H9 (cell line): Measurements from ENCODE around the gene MRPS33. TPM values are rescaled to one million over a fixed set of nuclear protein-coding genes. Genes with fewer than 3 reads are reported as not detected.

Experiments
- DNase-seq: peaks from one replicate; pipeline ENCODE4 v3.0.0-alpha.2; 2017
- H2AFZ ChIP-seq: one replicate; pipeline ENCODE4 v1.6.1; 2013; ENCODE audit warnings: mild to moderate bottlenecking, low read length, control low read depth, moderate library complexity
- H2AK5ac ChIP-seq: 2 replicates; pipeline ENCODE4 v1.6.1; 2013; ENCODE audit warnings: low read length, control low read depth, mixed read lengths; ENCODE audit not compliant: insufficient read length
- H2BK120ac ChIP-seq: one replicate; pipeline ENCODE4 v1.6.1; 2013; ENCODE audit warnings: low read depth, mild to moderate bottlenecking, low read length, control low read depth, inconsistent platforms; ENCODE audit not compliant: poor library complexity, severe bottlenecking
- H2BK12ac ChIP-seq: 2 replicates; pipeline ENCODE4 v1.6.1; 2013; ENCODE audit warnings: low read length, control low read depth, mixed read lengths, low read depth; ENCODE audit not compliant: insufficient read length
- H2BK15ac ChIP-seq: 2 replicates; pipeline ENCODE4 v1.6.1; 2013; ENCODE audit warnings: low read depth, low read length, control low read depth
- H2BK20ac ChIP-seq: one replicate; pipeline ENCODE4 v1.6.1; 2013; ENCODE audit warnings: low read depth, mild to moderate bottlenecking, low read length, control low read depth, inconsistent platforms; ENCODE audit not compliant: poor library complexity, severe bottlenecking
- H2BK5ac ChIP-seq: 2 replicates; pipeline ENCODE4 v1.6.1; 2013; ENCODE audit warnings: low read length, control low read depth, mixed read lengths; ENCODE audit not compliant: insufficient read length
- H3K14ac ChIP-seq: 2 replicates; pipeline ENCODE4 v1.6.1; 2013; ENCODE audit warnings: low read length, control low read depth; ENCODE audit not compliant: insufficient read depth
- H3K18ac ChIP-seq: 2 replicates; pipeline ENCODE4 v1.6.1; 2013; ENCODE audit warnings: low read depth, mild to moderate bottlenecking, mixed read lengths, low read length, control low read depth; ENCODE audit not compliant: insufficient read length
- H3K23ac ChIP-seq: 2 replicates; pipeline ENCODE4 v1.6.1; 2013; ENCODE audit warnings: low read length, control low read depth, mixed read lengths, low read depth; ENCODE audit not compliant: insufficient read length
- H3K23me2 ChIP-seq: 2 replicates; pipeline ENCODE4 v1.6.1; 2013; ENCODE audit warnings: low read depth, mild to moderate bottlenecking, mixed read lengths, low read length, control low read depth; ENCODE audit not compliant: insufficient read length, poor library complexity, severe bottlenecking
- H3K27ac ChIP-seq: 2 replicates; pipeline ENCODE4 v1.5.1; 2013; ENCODE audit warnings: low read length, control low read depth, mixed read lengths, low read depth; ENCODE audit not compliant: insufficient read length
- H3K27me3 ChIP-seq: 2 replicates; pipeline ENCODE4 v1.6.1; 2013; ENCODE audit warnings: low read length, control low read depth, inconsistent platforms; ENCODE audit not compliant: insufficient read depth
- H3K4ac ChIP-seq: 2 replicates; pipeline ENCODE4 v1.6.1; 2013; ENCODE audit warnings: low read depth, mild to moderate bottlenecking, control low read depth, inconsistent platforms, low read length, moderate library complexity
- H3K4me1 ChIP-seq: 2 replicates; pipeline ENCODE4 v1.6.1; 2013; ENCODE audit warnings: low read length, control low read depth, inconsistent platforms; ENCODE audit not compliant: insufficient read depth
- H3K4me2 ChIP-seq: 2 replicates; pipeline ENCODE4 v1.6.1; 2013; ENCODE audit warnings: low read length, control low read depth, mixed read lengths; ENCODE audit not compliant: insufficient read length, insufficient read depth
- H3K56ac ChIP-seq: 2 replicates; pipeline ENCODE4 v1.6.1; 2013; ENCODE audit warnings: low read depth, mild to moderate bottlenecking, mixed read lengths, low read length, control low read depth; ENCODE audit not compliant: insufficient read length
- H3K79me1 ChIP-seq: 2 replicates; pipeline ENCODE4 v1.6.1; 2013; ENCODE audit warnings: low read depth, mild to moderate bottlenecking, moderate library complexity, low read length, control low read depth, inconsistent platforms; ENCODE audit not compliant: insufficient read depth, poor library complexity, severe bottlenecking
- H3K79me2 ChIP-seq: 2 replicates; pipeline ENCODE4 v1.6.1; 2013; ENCODE audit warnings: low read length, control low read depth, inconsistent platforms; ENCODE audit not compliant: insufficient read depth
- H3K9ac ChIP-seq: 2 replicates; pipeline ENCODE4 v1.6.1; 2013; ENCODE audit warnings: low read length, control low read depth, mixed read lengths; ENCODE audit not compliant: insufficient read length; ENCODE audit errors: extremely low read depth
- H3K9me3 ChIP-seq: one replicate; pipeline ENCODE4 v1.6.1; 2013; ENCODE audit warnings: low read depth, low read length, inconsistent platforms; ENCODE audit not compliant: control insufficient read depth
- H3T11ph ChIP-seq: one replicate; pipeline ENCODE4 v1.6.1; 2013; ENCODE audit warnings: mild to moderate bottlenecking, low read length, control low read depth, inconsistent platforms
- H4K20me1 ChIP-seq: one replicate; pipeline ENCODE4 v1.6.1; 2013; ENCODE audit not compliant: control insufficient read depth, insufficient read length, insufficient read depth
- H4K5ac ChIP-seq: 2 replicates; pipeline ENCODE4 v1.6.1; 2013; ENCODE audit warnings: low read depth, mild to moderate bottlenecking, mixed read lengths, low read length, control low read depth; ENCODE audit not compliant: insufficient read length
- H4K8ac ChIP-seq: replicated peaks from 2 replicates; pipeline ENCODE4 v1.6.1; 2013; ENCODE audit warnings: low read length, control low read depth, mixed read lengths, low read depth; ENCODE audit not compliant: insufficient read length
- H4K91ac ChIP-seq: 2 replicates; pipeline ENCODE4 v1.6.1; 2013; ENCODE audit warnings: low read depth, mild to moderate bottlenecking, moderate library complexity, mixed read lengths, low read length, control low read depth; ENCODE audit not compliant: insufficient read length
- H3K27ac Mint-ChIP-seq, 3 experiments: 2 replicates in 2 of 3; 3 replicates in 1 of 3; pipeline ENCODE4 v1.8.0; 2020 to 2021; ENCODE audit warnings: mixed read lengths in 3 of 3, mild to moderate bottlenecking in 1 of 3, moderate library complexity in 1 of 3
- H3K27me3 Mint-ChIP-seq: 2 replicates; pipeline ENCODE4 v1.8.0; 2021; ENCODE audit warnings: low read depth, mild to moderate bottlenecking, moderate library complexity, mixed read lengths
- H3K36me3 Mint-ChIP-seq, 3 experiments: 2 replicates in 2 of 3; 3 replicates in 1 of 3; pipeline ENCODE4 v1.8.0; 2020 to 2021; ENCODE audit warnings: low read depth in 3 of 3, mixed read lengths in 3 of 3; ENCODE audit not compliant: insufficient read depth in 1 of 3
- H3K4me1 Mint-ChIP-seq, 2 experiments: 2 replicates each; pipeline ENCODE4 v1.8.0; 2020; ENCODE audit warnings: mixed read lengths in 2 of 2
- H3K4me3 Mint-ChIP-seq, 2 experiments: 2 replicates in 1 of 2; 3 replicates in 1 of 2; pipeline ENCODE4 v1.8.0; 2020 to 2021; ENCODE audit warnings: mild to moderate bottlenecking in 2 of 2, mixed read lengths in 2 of 2, moderate library complexity in 1 of 2
- H3K9me3 Mint-ChIP-seq, 2 experiments: 2 replicates in 1 of 2; 3 replicates in 1 of 2; pipeline ENCODE4 v1.8.0; 2020; ENCODE audit warnings: mild to moderate bottlenecking in 2 of 2, mixed read lengths in 2 of 2, moderate library complexity in 1 of 2
- CTCF ChIP-seq: fragments of 200-600 bp; sonication (generic); conservative IDR thresholded peaks from 3 replicates; pipeline ENCODE4 v1.8.0; 2021; ENCODE audit warnings: antibody characterized with exemption, mild to moderate bottlenecking
- WGBS: extraction: QIAGEN DNeasy Blood & Tissue Kit; methylation state at CpG from one replicate; pipeline ENCODE4 v1.1.7; 2013; ENCODE audit warnings: missing lambda C conversion rate, low lambda C conversion rate, mixed read lengths; ENCODE audit not compliant: insufficient read length; ENCODE audit errors: extremely low coverage; 5-methylcytosine and 5-hydroxymethylcytosine counted together
- total RNA-seq: library from RNA; stranded (reverse); gene quantifications from 2 replicates; pipeline ENCODE4 v1.2.1, GENCODE V29; 2021

The MRPS33 gene
- total RNA-seq, 1 experiment from 2014 or later = 64.2 TPM

- Histone ChIP-seq H3K4me2 (no peak overlapping the region), H2BK5ac (no peak overlapping the region), H3K23me2 (no peaks in the 10 kb centered on the region), H3K9me3 (no peaks in the 10 kb centered on the region), H3K18ac (no peak overlapping the region), H2BK20ac (no peak overlapping the region), H4K8ac (no peak overlapping the region), H3K79me1 (no peaks in the 10 kb centered on the region), H4K20me1 (no peaks in the 10 kb centered on the region), H3K27ac (no peak overlapping the region), H2BK120ac (no peak overlapping the region), H3K27me3 (no peaks in the 10 kb centered on the region), H3K23ac (no peak overlapping the region), H3K14ac (no peak overlapping the region), H3K56ac (no peak overlapping the region), H2AFZ (no peak overlapping the region), H3K4me1 (no peaks in the 10 kb centered on the region), H3K79me2 (no peaks in the 10 kb centered on the region), H4K5ac (no peak overlapping the region), H3K4ac (no peak overlapping the region), H2AK5ac (no peak overlapping the region), H2BK12ac (no peak overlapping the region), H3K9ac (no peak overlapping the region), H2BK15ac (no peak overlapping the region), H3T11ph (no peak overlapping the region), H4K91ac (no peak overlapping the region)
- H3K36me3 Mint-ChIP-seq = peaks cover 6 to 22% (median 17%) of the 10 kb centered on the region in 3 experiments; a peak in 6 of 7 replicates
- H3K4me3 Mint-ChIP-seq = no peak overlapping the region
- no peaks in the 10 kb centered on the region for H3K9me3 Mint-ChIP-seq
- DNase-seq = no peak
- WGBS = no CpG with 5 or more reads among the region's 8 CpGs
- H3K27me3 Mint-ChIP-seq = peaks cover 6% of the 10 kb centered on the region; the same call in 1 of the 2 replicates
- no peak overlapping the region for H3K27ac Mint-ChIP-seq
- H3K4me1 Mint-ChIP-seq = no peaks in the 10 kb centered on the region
- no peak for TF ChIP-seq CTCF
Measured at GRCh38 chr7:141003172-141004065, 11.3 kb downstream of the MRPS33 start.
